OCI-LY7 (cell line): ENCODE results near the gene GLB1L2.

Source experiments
- CTCF ChIP-seq: fragments of 200-600 bp; sonication (generic); conservative IDR thresholded peaks from 2 replicates; pipeline ENCODE4 v1.5.1; 2014; ENCODE audit warnings: mild to moderate bottlenecking, antibody characterized with exemption, low read length, moderate library complexity, mixed read lengths
- EZH2phosphoT487 ChIP-seq: fragments of 200-600 bp; sonication (generic); IDR thresholded peaks from 2 replicates; pipeline ENCODE4 v1.6.1; 2018; ENCODE audit warnings: low read depth, borderline replicate concordance, mild to moderate bottlenecking, mixed run types, antibody characterized with exemption, low read length, moderate library complexity, mixed read lengths

GRCh38 chr11:134347441-134347840 is 15.7 kb downstream of the GLB1L2 start:
- TF ChIP-seq CTCF (no peak), EZH2phosphoT487 (no peak)
